Adrenal gland (tissue), 5 donors: ENCODE results near the gene SNRK.

Experiments used
- POLR2A ChIP-seq, 2 donors: fragments of 450-650 bp; IDR thresholded peaks; one replicate each; pipeline ENCODE4 v1.6.1; 2017; ENCODE audit warnings: antibody characterized with exemption in 2 of 2, mild to moderate bottlenecking in 2 of 2, moderate library complexity in 1 of 2
- TF ChIP-seq, protein P1 (sequence below), 6 experiments: fragments of 450-650 bp in 4 of 6; fragments of 200-600 bp in 2 of 6; sonication (generic) in 1 of 6; IDR thresholded peaks; 1 replicate in 5 of 6; 2 replicates in 1 of 6; pipeline versions ENCODE4 v1.5.1 to v1.8.0; 2016 to 2021; ENCODE audit warnings: antibody characterized with exemption in 6 of 6, mild to moderate bottlenecking in 2 of 6, moderate library complexity in 1 of 6
- donor health status: DM: no; HTN: no; CAD: no.

DNA sequence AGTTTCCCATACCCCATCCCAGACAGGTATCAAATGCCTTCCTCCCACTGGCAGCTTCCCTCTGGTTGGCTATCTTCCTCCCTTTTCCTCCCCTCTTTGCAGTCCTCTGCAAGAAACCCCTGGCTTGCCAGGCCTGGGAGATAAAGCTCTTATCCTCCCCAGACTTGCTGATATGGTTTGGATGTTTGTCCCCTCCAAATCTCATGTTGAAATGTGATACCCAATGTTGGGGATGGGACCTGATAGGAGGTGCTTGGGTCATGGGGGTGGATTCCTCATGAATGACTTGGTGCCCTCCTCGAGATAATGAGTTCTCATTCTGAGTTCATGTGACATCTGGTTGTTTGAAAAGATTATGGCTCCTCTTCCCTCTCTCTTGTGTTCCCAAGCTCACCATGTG, 32.2 kb upstream of the SNRK start:
- TF ChIP-seq, protein P1, sequence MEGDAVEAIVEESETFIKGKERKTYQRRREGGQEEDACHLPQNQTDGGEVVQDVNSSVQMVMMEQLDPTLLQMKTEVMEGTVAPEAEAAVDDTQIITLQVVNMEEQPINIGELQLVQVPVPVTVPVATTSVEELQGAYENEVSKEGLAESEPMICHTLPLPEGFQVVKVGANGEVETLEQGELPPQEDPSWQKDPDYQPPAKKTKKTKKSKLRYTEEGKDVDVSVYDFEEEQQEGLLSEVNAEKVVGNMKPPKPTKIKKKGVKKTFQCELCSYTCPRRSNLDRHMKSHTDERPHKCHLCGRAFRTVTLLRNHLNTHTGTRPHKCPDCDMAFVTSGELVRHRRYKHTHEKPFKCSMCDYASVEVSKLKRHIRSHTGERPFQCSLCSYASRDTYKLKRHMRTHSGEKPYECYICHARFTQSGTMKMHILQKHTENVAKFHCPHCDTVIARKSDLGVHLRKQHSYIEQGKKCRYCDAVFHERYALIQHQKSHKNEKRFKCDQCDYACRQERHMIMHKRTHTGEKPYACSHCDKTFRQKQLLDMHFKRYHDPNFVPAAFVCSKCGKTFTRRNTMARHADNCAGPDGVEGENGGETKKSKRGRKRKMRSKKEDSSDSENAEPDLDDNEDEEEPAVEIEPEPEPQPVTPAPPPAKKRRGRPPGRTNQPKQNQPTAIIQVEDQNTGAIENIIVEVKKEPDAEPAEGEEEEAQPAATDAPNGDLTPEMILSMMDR (IDR thresholded peaks at IDR 0.05), result no peak
- no peak for TF ChIP-seq POLR2A (IDR thresholded peaks at IDR 0.05)
